Spleen (tissue), 11 donors: ENCODE data around the gene TWF2. TPM values are rescaled to one million over a fixed set of nuclear protein-coding genes. Genes with fewer than 3 reads are reported as not detected.

Experiments
- DNase-seq: peaks from one replicate; pipeline ENCODE4 v3.0.0-alpha.2; 2020
- H3K27ac ChIP-seq, 8 donors: fragments of 200-600 bp; sonication (generic) in 7 of 8; 1 replicate in 4 of 8; 2 replicates in 4 of 8; pipeline versions ENCODE4 v1.5.0 to v1.8.0; 2016 to 2021; ENCODE audit warnings: inconsistent platforms in 4 of 8, mild to moderate bottlenecking in 4 of 8, moderate library complexity in 1 of 8
- H3K27me3 ChIP-seq, 7 donors: fragments of 200-600 bp; sonication (generic) in 6 of 7; replicated peaks in 1 of 7; 1 replicate in 4 of 7; 2 replicates in 3 of 7; pipeline versions ENCODE4 v1.5.0 to v1.8.0; 2016 to 2021; ENCODE audit warnings: inconsistent platforms in 3 of 7, mild to moderate bottlenecking in 1 of 7
- H3K36me3 ChIP-seq, 6 donors: fragments of 200-600 bp; sonication (generic) in 5 of 6; 1 replicate in 4 of 6; 2 replicates in 2 of 6; pipeline versions ENCODE4 v1.5.0 to v1.8.0; 2016 to 2021; ENCODE audit warnings: inconsistent platforms in 2 of 6
- H3K4me1 ChIP-seq, 6 donors: fragments of 200-600 bp; sonication (generic) in 5 of 6; 1 replicate in 3 of 6; 2 replicates in 3 of 6; pipeline versions ENCODE4 v1.5.0 to v1.8.0; 2016 to 2021; ENCODE audit warnings: inconsistent platforms in 3 of 6
- H3K4me3 ChIP-seq, 8 donors: fragments of 200-600 bp; sonication (generic) in 7 of 8; 1 replicate in 4 of 8; 2 replicates in 4 of 8; pipeline versions ENCODE4 v1.5.0 to v1.8.0; 2016 to 2021; ENCODE audit warnings: inconsistent platforms in 4 of 8, mild to moderate bottlenecking in 4 of 8, moderate library complexity in 2 of 8
- H3K9me3 ChIP-seq, 8 donors: fragments of 200-600 bp; sonication (generic) in 7 of 8; 1 replicate in 4 of 8; 2 replicates in 4 of 8; pipeline versions ENCODE4 v1.5.0 to v1.8.0; 2016 to 2021; ENCODE audit warnings: inconsistent platforms in 4 of 8
- CTCF ChIP-seq, 11 experiments: fragments of 200-600 bp in 7 of 11; fragments of 450-650 bp in 4 of 11; sonication (generic) in 4 of 11; IDR thresholded peaks in 8 of 11; conservative IDR thresholded peaks in 3 of 11; 1 replicate in 7 of 11; 2 replicates in 4 of 11; pipeline versions ENCODE4 v1.4.0 to v1.8.0; 2016 to 2021; ENCODE audit warnings: antibody characterized with exemption in 11 of 11, inconsistent platforms in 4 of 11, mild to moderate bottlenecking in 1 of 11
- POLR2A ChIP-seq, 3 donors: fragments of 450-650 bp; IDR thresholded peaks; one replicate each; pipeline ENCODE4 v1.5.1; 2017; ENCODE audit warnings: antibody characterized with exemption in 3 of 3, mild to moderate bottlenecking in 1 of 3
- POLR2AphosphoS5 ChIP-seq, 3 donors: sonication (generic); formaldehyde crosslinking; IDR thresholded peaks; one replicate each; pipeline ENCODE4 v1.5.1; 2017; ENCODE audit warnings: antibody characterized with exemption in 3 of 3
- WGBS, 5 donors: extraction: QIAGEN DNeasy Blood & Tissue Kit in 3 of 5; methylation state at CpG; one replicate each; pipeline versions ENCODE4 v1.1.5 to v1.1.7; 2013 to 2018; 5-methylcytosine and 5-hydroxymethylcytosine counted together
- intact Hi-C: fragments of 100-400 bp; cut with DNase I; formaldehyde crosslinking; loops from one replicate; pipeline ENCODE4 v1.15.0; 2023; ENCODE audit warnings: low total_unique reads
- polyA plus RNA-seq, 3 donors: library from polyadenylated mRNA; stranded (reverse); fragments of 200-250 nt; gene quantifications; one replicate each; pipeline ENCODE4 v1.2.1, GENCODE V29; 2013
- total RNA-seq, 7 donors: library from RNA; depleted of rRNA in 3 of 7; stranded (reverse); fragments of >200 nt in 3 of 7; fragmentation: NEBNext Ultra II Directional in 4 of 7; extraction: Animal tissue kit (Norgen Biotek cat#: 25700) in 4 of 7; gene quantifications; one replicate each; pipeline versions ENCODE4 v1.1.0 to v1.2.1, GENCODE V29; 2016 to 2021
- donor health status: healthy with polysubstance abuse.
- donor health status: DM: no; HTN: no; CAD: no; lungs with moderate emphysema.
- donor health status: DM: no; HTN: no; CAD: no.
- donor health status: Bipolar disorder and iron deficiency.
- donor health status: healthy.
- donor health status: DM: no; HTN: no; CAD: no.
- donor health status: DM: yes; HTN: yes; CAD: no.

The TWF2 gene
- total and polyA plus RNA-seq, 10 donors, result 47.3 to 109 (median 68.0) TPM

GRCh38 chr3:52227117-52227516 lies 11.8 kb downstream of the TWF2 start:
- 69 to 87% (median 86%) methylated on average over 4 of the region's 4 CpGs for WGBS, 5 donors
- H3K9me3 ChIP-seq, result no peaks in the 10 kb centered on the region
- TF ChIP-seq POLR2A (IDR thresholded peaks at IDR 0.05) (no peak), POLR2AphosphoS5 (IDR thresholded peaks at IDR 0.05) (peak in 1 of 3 donors; percentile 51)
- peaks cover 6 to 72% (median 43%) of the 10 kb centered on the region in 6 donors for H3K36me3 ChIP-seq
- intact Hi-C loops, result no loop called here
- H3K4me3 ChIP-seq, result no peak overlapping the region
- no peaks in the 10 kb centered on the region for H3K27me3 ChIP-seq
- H3K4me1 ChIP-seq, result peaks cover 9 to 75% (median 57%) of the 10 kb centered on the region in 6 donors
- DNase-seq, result no peak
- peak overlapping the region; percentile 8 to 90 (median 78) for H3K27ac ChIP-seq

GRCh38 chr3:52226229-52226817 lies 12.6 kb downstream of the TWF2 start:
- TF ChIP-seq CTCF (IDR thresholded peaks at IDR 0.05 in 8 of 11, conservative IDR thresholded peaks at IDR 0.05 in 3 of 11) (no peak), POLR2AphosphoS5 (IDR thresholded peaks at IDR 0.05) (peak in 1 of 3 donors; percentile 20), POLR2A (IDR thresholded peaks at IDR 0.05) (no peak)
- WGBS, 5 donors, result 53 to 68% (median 63%) methylated on average over 3 to 5 of the region's 5 CpGs
- Histone ChIP-seq H3K27me3 (no peaks in the 10 kb centered on the region), H3K9me3 (no peaks in the 10 kb centered on the region), H3K4me1 (peaks cover 16 to 75% (median 57%) of the 10 kb centered on the region in 6 donors), H3K4me3 (peak overlapping the region in 2 of 8 donors; percentile 38 to 65), H3K27ac (peak overlapping the region; percentile 48 to 90 (median 80)), H3K36me3 (peaks cover 6 to 72% (median 37%) of the 10 kb centered on the region in 6 donors)
- intact Hi-C loops, result no loop called here
- DNase-seq, result no peak

GRCh38 chr3:52225452-52226228 lies 13.3 kb downstream of the TWF2 start, which contains the start of gene TLR9:
TLR9 (minus strand) TSS chr3:52225645; CDS start chr3:52225529, 116 bp downstream.
- Histone ChIP-seq H3K36me3 (peaks cover 6 to 71% (median 30%) of the 10 kb centered on the region in 6 donors), H3K27ac (peak within 1 kb of the TSS; percentile 53 to 90 (median 80)), H3K4me3 (peak within 1 kb of the TSS; percentile 5 to 65 (median 33)), H3K4me1 (peaks cover 23 to 75% (median 61%) of the 10 kb centered on the region in 6 donors), H3K27me3 (no peaks in the 10 kb centered on the region), H3K9me3 (no peaks in the 10 kb centered on the region)
- TF ChIP-seq CTCF (IDR thresholded peaks at IDR 0.05 in 8 of 11, conservative IDR thresholded peaks at IDR 0.05 in 3 of 11) (no peak), POLR2AphosphoS5 (IDR thresholded peaks at IDR 0.05) (peak; percentile 63 to 85 (median 82)), POLR2A (IDR thresholded peaks at IDR 0.05) (peak in 1 of 3 donors; percentile 63)
- intact Hi-C loops, result no loop called here
- peak; percentile 87 for DNase-seq
- WGBS, 5 donors, result 17 to 54% (median 32%) methylated on average over 7 to 9 of the region's 9 CpGs

- WGBS, 5 donors, result 92 to 96% (median 92%) methylated on average over 30 to 32 of the region's 32 CpGs
These were observed 15.2 kb downstream of the TWF2 start for GRCh38 chr3:52223449-52224408.

More at GRCh38 chr3:52223449-52224408, 15.2 kb downstream of the TWF2 start:
- Histone ChIP-seq H3K27me3 (no peaks in the 10 kb centered on the region), H3K27ac (peak overlapping the region in 4 of 8 donors; percentile 82 to 90 (median 85)), H3K9me3 (no peaks in the 10 kb centered on the region), H3K36me3 (peaks cover 0 to 60% (median 11%) of the 10 kb centered on the region in 6 donors), H3K4me3 (peak overlapping the region in 4 of 8 donors; percentile 31 to 65 (median 43)), H3K4me1 (peaks cover 27 to 94% (median 78%) of the 10 kb centered on the region in 6 donors)
- TF ChIP-seq POLR2A (IDR thresholded peaks at IDR 0.05) (no peak), CTCF (IDR thresholded peaks at IDR 0.05 in 8 of 11, conservative IDR thresholded peaks at IDR 0.05 in 3 of 11) (no peak), POLR2AphosphoS5 (IDR thresholded peaks at IDR 0.05) (no peak)
- peak; percentile 75 for DNase-seq
- intact Hi-C loops, result no loop called here
